EL (cell line): Measurements from ENCODE around the gene DNAJC16.
A peak's percentile ranks its signal among the peaks of the same experiment; 100 is the strongest.
"Not testable (repeated sequence)": the region's sequence is repeated elsewhere in the genome, so short reads cannot be mapped to it uniquely, and the experiment has no call there.

ENCODE experiments used
- DNase-seq: peaks from one replicate; pipeline ENCODE4 v3.0.0-alpha.2; 2016

The DNAJC16 gene

DNA sequence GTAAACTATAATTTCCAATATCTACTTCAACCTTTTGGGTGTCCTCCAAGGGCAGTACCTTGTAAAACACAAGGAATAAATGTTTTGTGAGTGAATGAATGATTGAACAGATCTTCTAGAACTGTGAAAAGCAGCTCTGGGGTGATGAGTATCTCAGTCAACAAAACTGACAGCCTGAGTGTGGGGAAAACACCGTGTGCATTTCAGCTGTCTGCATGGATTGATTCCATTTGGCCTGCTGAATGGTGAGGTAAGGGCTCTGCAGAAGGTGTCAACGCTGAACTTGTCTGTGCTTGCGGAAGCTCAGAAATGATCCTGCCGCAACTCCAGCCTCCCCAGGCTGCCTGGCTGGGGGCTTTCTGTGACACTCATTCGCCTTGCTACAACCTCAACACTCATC lies 65.6 kb downstream of the DNAJC16 start:
- no peak for DNase-seq

DNA sequence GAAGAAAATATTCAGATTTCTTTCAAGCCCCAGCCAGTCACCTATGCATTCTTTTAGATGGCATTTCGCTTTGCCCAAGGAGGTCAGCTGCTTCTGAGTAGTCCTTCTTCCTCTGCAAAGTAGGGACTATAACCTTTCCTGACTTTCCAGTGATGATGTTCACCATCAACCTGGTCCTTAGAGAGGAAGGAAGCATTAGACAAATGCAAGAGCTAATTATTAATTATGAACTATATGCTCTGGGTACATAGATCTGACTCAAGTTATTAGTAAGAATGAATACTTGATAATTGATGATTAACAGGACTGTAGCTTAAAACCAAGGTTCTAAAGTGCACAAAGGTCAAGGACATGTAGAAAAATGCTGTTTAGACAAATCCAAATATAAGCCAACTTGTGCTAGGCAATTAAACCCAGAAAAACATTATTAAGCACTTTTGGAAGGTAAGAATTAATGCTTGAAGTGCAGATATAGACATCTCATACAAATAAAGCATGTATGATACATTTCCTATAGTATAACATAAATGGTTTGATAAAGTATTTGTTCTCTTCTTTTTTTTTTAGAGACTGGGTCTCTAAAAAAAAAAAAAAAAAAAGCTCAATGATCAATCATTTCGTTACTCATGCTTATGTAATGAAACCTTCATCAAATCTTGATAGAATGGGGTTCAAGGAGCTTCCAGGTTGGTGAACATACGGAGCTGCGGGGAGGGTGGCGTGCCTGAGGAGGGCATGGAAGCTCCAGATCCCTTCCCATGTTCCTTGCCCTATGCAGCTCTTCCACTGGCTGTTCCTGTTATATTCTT lies 69.4 kb downstream of the DNAJC16 start:
- no peak for DNase-seq

DNA sequence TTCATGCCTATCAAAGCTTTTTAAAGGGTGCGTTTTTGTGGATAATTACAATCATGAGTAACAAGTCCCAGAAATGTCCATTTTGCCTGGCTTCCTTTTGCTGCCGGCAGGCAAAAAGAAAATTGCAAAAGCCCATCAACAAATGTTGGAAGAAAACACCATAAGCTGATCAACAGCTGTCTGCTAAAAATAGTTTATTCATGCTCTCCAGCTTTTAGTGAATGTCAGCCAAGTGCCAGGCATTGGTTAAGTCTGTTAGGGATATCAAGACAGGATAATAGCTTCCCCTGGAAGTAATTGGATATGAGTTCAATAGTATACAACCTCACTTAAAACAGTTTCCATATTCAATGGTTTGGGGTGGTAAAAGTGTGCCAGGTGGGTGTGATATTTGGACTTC lies 71.8 kb downstream of the DNAJC16 start:
- DNase-seq, result no peak

DNA sequence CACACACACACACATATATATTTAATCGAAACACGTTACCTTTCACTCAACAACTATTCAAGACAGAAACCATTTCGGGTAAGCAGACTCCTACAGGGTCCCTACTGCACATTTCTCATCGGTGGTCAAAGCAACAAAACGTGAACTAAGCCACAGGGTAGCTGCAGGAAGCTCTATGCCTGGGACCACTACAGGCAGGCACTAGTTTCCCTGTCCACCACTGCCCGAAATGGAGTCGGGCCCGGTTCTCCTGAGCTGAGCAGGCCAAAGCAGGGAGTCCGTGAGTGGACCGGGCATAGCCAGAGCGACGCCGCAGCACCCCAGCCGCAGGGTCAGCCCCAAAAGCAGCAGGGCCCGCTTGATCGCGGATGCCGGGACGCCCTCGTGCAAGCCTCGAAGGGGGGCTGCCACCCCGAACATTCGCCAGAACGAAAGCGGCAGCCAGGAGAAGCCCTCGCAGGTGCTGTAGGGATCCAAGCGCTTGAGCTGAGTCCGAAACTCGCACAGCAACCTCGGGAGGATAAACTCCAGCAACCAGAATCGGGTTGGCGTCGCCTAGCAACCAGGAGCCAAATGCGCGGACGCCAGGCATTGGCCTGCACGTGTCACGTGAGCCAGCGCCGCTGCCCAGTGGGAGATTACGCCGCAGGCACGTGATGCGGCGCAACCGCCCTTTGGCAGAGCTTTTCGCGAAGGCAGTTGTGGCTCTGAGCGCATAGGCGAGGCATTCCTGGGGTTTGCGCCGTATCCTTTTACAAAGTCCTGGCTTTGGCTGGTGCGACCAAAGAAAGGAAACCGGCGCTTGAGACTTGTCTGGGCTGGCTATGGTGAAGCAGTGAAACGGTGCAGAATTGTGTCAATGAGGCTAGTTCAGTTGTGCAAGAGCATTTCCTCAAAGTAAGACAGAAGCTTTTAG lies 76.7 kb downstream of the DNAJC16 start:
- peak; percentile 95 for DNase-seq

DNA sequence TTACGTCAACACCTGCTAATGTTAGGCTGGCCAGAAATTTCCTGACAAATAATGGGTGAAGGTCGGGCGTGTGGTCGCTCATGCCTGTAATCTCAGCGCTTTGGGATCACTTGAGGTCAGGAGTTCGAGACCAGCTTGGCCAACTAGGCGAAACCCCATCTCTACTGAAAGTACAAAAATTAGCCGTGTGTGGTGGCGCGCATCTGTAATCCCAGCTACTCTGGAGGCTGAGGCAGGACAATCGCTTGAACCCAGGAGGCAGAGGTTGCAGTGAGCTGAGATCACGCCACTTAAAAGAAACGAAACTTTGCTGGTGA lies 77.3 kb downstream of the DNAJC16 start:
- DNase-seq, result not testable (repeated sequence)

DNA sequence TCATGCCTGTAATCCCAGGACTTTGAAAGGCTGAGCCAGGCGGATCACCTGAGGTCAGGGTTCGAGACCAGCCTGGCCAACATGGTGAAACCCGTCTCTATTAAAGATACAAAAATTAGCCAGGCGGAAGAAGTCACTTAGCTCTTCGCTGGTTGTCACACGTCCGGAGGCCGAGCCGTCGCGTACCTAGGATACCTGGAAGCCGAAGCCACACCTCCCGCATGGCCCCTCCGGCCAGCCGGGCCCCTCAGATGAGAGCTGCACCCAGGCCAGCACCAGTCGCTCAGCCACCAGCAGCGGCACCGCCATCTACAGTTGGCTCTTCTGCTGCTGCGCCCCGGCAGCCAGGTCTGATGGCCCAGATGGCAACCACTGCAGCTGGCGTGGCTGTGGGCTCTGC lies 77.8 kb downstream of the DNAJC16 start:
- DNase-seq, result not testable (repeated sequence)

DNA sequence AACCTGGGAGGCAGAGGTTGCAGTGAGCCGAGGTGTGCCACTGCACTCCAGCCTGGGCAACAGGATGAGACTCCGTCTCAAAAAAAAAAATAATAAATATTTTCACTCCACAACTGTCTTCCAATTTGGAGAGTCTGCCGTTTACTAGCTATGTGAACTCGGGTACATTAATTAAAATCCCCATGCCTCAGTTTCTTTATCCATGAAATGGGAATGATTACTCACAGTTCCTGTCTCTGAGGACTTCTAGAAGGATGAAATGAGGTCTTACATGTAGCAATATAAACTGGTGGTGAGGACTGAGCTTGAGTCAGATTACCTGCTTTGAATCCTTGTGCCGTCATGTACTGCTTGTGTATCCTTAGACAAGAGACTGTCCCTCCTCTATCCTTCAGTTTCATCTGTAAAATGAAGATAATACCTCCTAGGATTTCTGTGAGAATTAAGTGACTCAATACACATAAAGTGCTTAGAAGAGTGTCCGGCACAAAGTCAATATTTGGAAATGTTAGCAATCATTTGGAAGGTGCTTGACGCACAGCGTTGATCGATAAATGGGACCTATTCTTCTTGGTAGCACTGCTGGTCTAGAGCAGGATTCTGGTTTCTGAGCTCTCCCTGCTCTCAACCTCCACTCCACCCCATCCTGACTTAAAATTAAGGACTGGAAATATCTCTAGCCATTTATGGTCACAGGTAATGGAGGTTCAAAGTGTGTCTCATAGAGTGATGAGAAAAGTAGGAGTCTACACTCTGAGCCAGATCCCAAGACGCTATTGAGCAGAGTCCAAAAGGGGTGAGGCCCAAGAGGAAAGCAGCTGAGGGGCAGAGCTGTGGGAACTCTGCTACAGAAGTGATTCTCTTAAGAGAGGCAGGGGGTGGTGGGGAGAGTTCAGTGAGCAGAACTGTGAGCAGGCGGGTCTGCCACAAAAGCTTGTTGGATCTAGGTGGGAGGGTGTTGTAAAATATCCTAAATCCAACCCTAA lies 79.0 kb downstream of the DNAJC16 start:
- no peak for DNase-seq

DNA sequence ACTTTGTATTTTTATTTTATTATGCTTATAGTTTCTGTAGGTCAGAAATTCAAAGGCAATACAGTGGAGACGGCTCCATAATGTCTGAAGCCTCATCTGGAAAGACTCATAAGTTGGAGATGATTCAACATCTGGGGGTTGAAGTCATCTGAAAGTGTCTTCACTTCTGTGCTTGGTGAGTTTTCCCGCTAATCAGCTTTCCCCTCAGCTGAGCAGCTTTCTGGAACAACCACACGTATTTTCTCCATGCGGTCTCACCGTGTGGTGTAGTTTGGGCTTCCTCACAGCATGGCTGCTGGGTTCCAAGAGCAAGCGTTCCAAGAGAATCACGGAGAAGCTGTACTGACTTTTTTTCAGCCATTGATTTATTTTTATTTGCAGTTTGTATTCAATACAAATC lies 83.0 kb downstream of the DNAJC16 start:
- DNase-seq, result peak; percentile 9

DNA sequence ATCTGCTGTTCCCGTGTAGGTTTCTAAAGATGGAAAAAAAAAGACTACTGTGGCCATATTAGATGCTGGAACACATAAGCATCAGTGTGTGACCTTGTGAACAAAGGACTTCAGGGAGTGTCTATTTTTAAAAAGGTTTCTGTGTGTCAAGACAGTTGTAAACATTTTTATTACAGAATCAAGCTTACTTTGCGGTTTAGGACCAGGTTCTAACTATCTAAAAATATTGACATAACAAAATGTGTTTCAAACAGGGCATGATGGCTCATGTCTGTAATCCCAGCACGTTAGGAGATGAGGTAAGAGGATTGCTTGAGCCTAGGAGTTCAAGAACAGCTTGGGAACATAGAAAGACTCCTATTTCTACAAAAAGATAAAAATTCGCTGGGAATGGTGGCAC lies 83.5 kb downstream of the DNAJC16 start:
- DNase-seq, result no peak

DNA sequence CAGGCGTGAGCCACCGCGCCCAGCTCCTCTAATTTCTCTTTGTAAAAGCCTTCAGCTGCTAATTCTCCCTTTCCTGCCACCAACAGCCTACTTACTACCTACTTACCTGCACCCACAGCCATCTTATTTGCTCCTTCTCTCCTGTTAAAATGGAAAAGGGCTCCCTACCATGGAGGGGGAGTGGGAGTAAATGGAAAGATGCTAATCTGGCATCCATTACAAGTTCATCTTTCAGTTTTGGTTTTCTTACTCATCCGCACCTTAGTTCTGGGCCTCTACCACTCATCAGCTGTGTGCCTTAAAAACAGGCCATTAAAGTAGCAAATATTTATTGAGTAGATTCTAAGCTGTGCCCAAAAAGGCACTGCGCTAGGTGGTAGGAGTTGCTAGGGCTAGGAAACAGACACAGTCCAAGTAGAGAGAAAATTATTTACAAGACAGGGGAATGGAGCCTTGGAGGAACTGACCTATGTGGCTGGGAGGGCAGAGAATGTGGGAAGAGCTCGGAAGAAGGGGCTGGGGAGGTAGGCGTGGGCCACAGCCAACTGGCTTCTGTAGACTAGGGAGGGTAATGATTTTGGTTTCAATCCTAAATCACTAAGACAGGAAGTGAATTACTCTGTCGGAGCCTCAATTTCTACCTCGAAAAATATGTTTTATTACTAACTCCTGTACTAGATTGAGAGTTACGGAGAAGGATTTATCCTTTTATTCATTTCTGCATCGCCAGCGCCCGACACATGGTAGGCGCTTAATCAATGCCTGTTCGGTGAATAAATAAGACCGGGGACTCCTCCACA lies 89.9 kb downstream of the DNAJC16 start:
- peak; percentile 72 for DNase-seq

DNA sequence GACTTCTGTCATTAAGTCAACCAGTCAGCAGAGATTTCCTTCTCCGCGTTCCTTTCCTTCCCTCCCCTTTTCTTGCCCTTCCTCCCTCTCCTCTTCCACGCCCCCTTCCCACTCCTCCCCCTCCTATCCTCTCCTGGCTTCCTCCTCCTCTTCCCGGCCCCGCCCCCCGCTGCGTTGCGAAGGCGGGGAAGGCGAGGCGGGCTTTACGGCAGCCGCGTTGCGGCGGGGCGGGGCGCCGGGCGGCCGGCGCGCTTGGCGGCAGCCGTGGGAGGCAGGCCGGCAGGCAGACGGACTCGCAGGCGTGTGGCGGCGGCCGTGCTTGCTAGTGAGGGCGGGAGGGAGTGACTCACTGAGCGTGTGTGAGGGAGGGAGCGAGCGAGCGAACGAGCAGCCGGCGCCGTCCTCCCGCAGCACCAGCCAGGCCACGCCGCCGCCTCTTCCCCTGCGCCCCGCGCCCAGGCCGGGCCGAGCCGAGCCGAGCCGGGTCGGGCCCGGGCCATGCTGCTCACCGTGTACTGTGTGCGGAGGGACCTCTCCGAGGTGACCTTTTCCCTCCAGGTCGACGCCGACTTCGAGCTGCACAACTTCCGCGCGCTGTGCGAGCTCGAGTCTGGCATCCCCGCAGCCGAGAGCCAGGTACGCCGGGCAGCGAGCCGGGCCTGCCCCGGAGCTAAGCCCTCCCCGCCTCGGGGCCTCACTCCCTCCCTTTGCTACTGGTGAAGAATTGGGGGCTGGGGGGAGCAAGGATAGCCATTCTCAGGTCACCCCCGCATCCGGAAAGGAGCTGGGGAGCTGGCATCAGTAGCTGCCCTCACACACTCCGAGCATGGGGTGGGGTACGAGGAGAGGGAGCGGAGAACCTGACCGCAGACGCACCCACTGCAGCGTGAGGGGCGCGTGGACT lies 90.8 kb downstream of the DNAJC16 start, which contains the start of gene DDI2:
Gene DDI2, plus strand, starts transcription at position 286 of the 904 bp plus-strand sequence. Its CDS starts 213 bp downstream, at position 499.
- peak; percentile 100 for DNase-seq

DNA sequence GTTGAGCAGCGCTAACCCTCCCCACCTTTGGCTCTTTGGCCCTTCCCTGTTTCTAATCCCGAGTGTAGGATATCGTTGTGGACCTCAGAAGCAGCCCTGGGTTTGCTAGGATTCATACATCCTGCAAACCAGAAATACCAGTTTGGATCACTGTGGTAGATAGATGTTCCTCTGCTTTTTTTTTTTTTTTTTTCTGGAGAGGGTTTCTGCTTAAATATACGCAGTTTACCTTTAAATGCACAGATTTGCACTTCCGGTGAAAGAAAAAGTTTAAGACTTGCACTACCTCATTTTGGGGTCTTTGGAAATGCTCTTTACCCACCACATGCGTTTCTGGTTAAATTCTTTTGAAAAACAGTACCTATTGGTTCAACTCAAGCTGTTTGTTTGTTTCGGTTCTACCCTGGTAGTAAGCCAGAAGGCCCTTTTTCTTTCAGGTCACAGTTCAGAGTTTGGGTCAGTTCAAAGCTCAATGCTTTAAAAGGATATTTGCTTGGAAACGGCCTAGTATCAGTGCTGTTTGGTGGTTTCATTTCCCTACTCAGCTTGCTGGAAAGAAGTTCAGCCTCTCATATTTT lies 91.5 kb downstream of the DNAJC16 start:
- DNase-seq, result no peak

DNA sequence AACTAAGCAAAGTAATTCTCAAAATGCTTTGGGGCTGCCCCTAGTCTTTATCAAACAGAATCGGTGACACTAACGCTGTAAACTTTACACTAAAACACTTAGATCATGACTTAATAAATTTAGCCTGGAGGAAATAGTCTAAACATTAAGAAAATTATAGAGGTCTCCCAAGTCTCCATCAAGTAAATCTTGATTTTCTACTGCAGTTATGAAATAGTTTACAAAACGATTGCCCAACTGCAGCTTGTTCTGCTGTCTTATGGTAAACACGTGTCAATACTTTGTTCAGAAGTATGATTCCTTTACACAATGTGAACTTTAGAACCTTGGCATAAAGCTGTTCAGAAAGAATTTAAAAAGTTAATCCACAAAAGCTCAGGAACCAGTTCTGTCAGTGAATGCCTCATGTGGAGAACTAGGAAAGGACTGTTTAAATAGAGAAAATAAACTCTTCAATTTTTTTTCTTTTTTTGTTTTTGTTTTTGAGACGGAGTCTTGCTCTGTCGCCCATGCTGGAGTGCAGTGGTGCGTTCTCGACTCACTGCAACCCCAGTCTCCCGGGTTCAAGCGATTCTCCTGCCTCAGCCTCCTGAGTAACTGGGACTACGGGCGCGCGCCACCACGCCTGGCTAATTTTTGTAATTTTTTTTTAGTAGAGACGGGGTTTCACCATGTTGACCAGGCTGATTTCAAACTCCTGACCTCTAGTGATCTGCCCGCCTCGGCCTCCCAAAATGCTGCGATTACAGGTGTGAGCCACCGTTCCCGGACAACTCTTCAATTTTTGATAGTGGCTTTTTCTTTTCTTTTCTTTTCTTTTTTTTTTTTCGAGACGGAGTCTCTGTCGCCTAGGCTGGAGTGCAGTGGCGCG lies 92.2 kb downstream of the DNAJC16 start:
- peak; percentile 54 for DNase-seq

DNA sequence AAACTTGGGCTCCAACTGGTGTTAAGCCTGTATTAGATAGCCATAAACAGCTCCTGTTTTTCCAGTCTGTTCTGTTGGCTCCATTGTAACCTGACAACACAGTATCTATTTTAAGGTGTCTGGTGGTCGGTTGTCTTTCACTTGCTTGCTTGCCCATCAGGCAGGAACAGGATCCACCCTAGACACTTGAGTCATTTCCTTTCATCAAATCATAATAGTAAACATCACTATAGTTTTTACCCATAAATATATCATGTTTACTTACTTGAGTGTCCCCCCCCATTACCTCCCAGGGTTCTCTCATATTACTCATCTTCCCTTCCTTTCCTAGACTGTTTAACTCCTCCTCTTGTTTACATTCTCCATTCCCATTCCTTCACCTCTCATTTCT lies 93.5 kb downstream of the DNAJC16 start:
- DNase-seq, result peak; percentile 76

DNA sequence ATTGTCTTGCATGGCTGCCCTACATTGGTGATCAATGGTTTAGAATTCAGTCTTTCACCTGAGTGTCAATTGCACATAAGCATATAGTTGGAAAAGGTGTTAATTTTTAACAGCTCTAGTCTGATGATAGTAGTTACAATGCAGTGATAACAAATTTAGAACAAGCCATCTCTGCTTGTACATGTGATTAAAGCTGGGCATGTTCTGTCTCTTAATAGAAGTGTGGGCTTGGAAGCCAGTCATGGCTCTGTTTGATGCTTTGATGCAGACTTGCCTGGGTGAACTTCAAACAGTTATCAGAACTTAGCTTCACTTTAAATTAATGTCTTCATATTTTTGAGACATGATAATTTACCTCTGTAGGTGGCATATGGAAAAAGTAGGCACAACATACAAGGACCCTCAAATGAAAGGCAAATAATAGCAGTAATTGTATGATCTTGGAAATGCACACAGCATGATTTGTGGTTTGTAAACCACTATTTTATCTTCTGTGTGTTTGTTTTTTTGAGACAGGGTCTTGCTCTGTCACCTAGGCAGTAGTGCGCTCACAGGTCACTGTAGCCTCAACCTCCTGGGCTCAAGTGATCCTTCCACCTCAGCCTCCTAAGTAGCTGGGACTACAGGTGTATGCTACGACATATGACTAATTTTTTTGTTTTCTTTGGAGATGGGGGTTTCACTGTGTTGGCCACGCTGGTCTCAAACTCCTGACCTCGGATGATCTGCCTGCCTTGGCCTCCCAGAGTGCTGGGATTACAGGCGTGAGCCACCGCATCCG lies 94.4 kb downstream of the DNAJC16 start:
- no peak for DNase-seq

DNA sequence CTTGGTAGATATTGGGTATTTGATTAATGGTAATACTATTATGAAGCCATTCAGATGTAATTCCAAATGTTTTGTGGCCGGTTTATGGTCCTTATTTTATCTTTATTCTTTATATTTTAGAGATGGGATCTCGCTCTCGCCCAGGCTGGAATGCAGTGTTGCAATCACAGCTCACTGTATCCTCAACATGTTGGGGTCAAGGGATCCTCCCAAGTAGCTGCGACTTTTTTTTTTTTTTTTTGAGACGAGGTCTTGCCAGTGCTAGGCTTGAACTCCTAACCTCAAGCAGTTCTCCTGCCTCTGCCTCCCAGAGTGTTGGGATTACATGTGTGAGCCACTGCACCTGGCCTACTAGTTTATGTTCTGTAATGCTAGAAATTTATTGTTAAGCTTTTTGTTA lies 95.3 kb downstream of the DNAJC16 start:
- peak; percentile 17 for DNase-seq

DNA sequence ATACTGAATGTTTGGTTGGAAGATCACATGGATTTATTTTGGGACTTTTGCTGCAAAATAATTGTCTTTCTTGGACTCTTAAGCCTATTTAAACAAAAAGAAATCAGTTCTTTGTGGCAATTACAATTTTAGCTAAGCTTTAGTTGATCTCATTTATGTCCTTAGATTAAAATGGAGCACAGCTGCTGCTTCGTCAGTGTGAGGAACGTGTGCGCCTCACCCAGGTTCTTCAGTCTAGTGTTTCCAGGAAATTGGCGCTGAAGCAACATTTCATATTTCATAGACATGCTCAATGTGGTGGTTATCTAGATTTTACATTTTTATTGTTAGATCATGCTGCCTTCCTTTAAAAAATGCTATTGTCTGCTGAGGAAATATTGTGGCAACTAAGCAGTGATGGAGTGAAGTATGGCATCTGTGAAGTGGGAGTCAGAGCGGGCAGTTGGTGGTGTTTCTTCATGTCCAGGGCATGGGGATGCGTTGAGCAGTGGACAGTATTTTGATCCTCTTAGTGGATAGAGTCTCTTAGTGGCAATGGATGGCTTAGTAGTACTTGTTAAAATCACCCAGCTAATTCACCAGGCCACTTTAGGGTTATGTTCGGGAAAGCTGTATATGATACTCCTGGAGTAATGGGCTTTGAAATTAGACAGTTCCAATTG lies 96.2 kb downstream of the DNAJC16 start:
- no peak for DNase-seq

DNA sequence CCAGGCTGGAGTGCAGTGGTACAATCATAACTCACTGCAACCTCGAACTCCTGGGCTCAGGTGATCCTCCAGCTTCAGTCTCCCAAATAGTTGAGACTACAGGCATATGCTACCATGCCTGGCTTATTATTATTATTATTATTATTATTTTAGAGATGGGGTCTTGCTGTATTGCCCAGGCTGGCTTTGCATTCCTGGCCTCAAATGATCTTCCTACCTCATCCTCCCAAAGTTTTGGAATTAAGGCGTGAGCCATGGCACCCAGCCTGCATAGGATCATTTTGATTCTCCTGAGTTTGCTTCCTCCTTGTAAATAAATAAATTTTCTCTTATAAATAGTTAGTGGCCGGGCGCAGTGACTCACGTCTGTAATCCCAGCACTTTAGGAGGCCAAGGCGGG lies 96.8 kb downstream of the DNAJC16 start:
- no peak for DNase-seq
